ENCODE measurements around the gene PDE4D.
"Not testable (repeated sequence)": the region's sequence is repeated elsewhere in the genome, so short reads cannot be mapped to it uniquely, and the experiment has no call there.

PDE4D gene

GRCh38 chr5:59711310-59711709, 182.2 kb downstream of the PDE4D start:
- no peak for DNase-seq (ENCODE audit: low read depth in 2 of 3, low spot score in 2 of 3)

- no peak for DNase-seq (ENCODE audit: low read depth in 2 of 3, low spot score in 2 of 3)
Observed at GRCh38 chr5:59709846-59710245, 183.7 kb downstream of the PDE4D start.

GRCh38 chr5:59709346-59709821, 184.1 kb downstream of the PDE4D start:
- DNase-seq (ENCODE audit: low read depth in 2 of 3, low spot score in 2 of 3) = no peak

GRCh38 chr5:59704936-59705335, 188.6 kb downstream of the PDE4D start:
- no peak for DNase-seq (ENCODE audit: low read depth in 2 of 3, low spot score in 2 of 3)

GRCh38 chr5:59703789-59704188, 189.7 kb downstream of the PDE4D start:
- DNase-seq (ENCODE audit: low read depth in 2 of 3, low spot score in 2 of 3) = no peak

- DNase-seq (ENCODE audit: low read depth in 2 of 3, low spot score in 2 of 3) = no peak
Observed at GRCh38 chr5:59698207-59699178, 195.0 kb downstream of the PDE4D start.

GRCh38 chr5:59694411-59694810, 199.1 kb downstream of the PDE4D start:
- no peak for DNase-seq (ENCODE audit: low read depth in 2 of 3, low spot score in 2 of 3)

GRCh38 chr5:59693492-59694309, 199.8 kb downstream of the PDE4D start:
- no peak for DNase-seq (ENCODE audit: low read depth in 2 of 3, low spot score in 2 of 3)

GRCh38 chr5:59685793-59686192, 207.7 kb downstream of the PDE4D start:
- DNase-seq (ENCODE audit: low read depth in 2 of 3, low spot score in 2 of 3) = no peak

- DNase-seq (ENCODE audit: low read depth in 2 of 3, low spot score in 2 of 3) = no peak
Observed at GRCh38 chr5:59685191-59685530, 208.4 kb downstream of the PDE4D start.

GRCh38 chr5:59684388-59685190, 208.9 kb downstream of the PDE4D start:
- DNase-seq (ENCODE audit: low read depth in 2 of 3, low spot score in 2 of 3) = no peak

GRCh38 chr5:59683311-59683710, 210.2 kb downstream of the PDE4D start:
- DNase-seq (ENCODE audit: low read depth in 2 of 3, low spot score in 2 of 3) = no peak

GRCh38 chr5:59682542-59682941, 211.0 kb downstream of the PDE4D start:
- DNase-seq (ENCODE audit: low read depth in 2 of 3, low spot score in 2 of 3) = no peak

GRCh38 chr5:59678943-59679342, 214.6 kb downstream of the PDE4D start:
- no peak for DNase-seq (ENCODE audit: low read depth in 2 of 3, low spot score in 2 of 3)

GRCh38 chr5:59674763-59675162, 218.8 kb downstream of the PDE4D start:
- no peak for DNase-seq (ENCODE audit: low read depth in 2 of 3, low spot score in 2 of 3)

- DNase-seq (ENCODE audit: low read depth in 2 of 3, low spot score in 2 of 3) = no peak
Observed at GRCh38 chr5:59673438-59674058, 220.0 kb downstream of the PDE4D start.

GRCh38 chr5:59666440-59667068, 227.0 kb downstream of the PDE4D start:
- DNase-seq (ENCODE audit: low read depth in 2 of 3, low spot score in 2 of 3) = no peak

- not testable (repeated sequence) for DNase-seq (ENCODE audit: low read depth in 2 of 3, low spot score in 2 of 3)
Observed at GRCh38 chr5:59665832-59666203, 227.7 kb downstream of the PDE4D start.

GRCh38 chr5:59665086-59665831, 228.3 kb downstream of the PDE4D start:
- no peak for DNase-seq (ENCODE audit: low read depth in 2 of 3, low spot score in 2 of 3)
